Ishikawa (cell line): Measurements from ENCODE around the gene ALPI.

Experiments used
- CEBPB ChIP-seq: IDR thresholded peaks from 2 replicates; pipeline ENCODE4 v1.6.1; 2012
- CREB1 ChIP-seq: IDR thresholded peaks from 2 replicates; pipeline ENCODE4 v1.6.1; 2012; ENCODE audit warnings: low read depth
- EGR1 ChIP-seq: IDR thresholded peaks from 2 replicates; pipeline ENCODE4 v1.6.1; 2012
- EP300 ChIP-seq: IDR thresholded peaks from 2 replicates; pipeline ENCODE4 v1.6.1; 2012; ENCODE audit warnings: borderline replicate concordance
- FOXM1 ChIP-seq: IDR thresholded peaks from 2 replicates; pipeline ENCODE4 v1.6.1; 2012; ENCODE audit warnings: low read depth, borderline replicate concordance
- NFIC ChIP-seq: IDR thresholded peaks from 2 replicates; pipeline ENCODE4 v1.6.1; 2012
- RAD21 ChIP-seq: IDR thresholded peaks from 2 replicates; pipeline ENCODE4 v1.6.1; 2012; ENCODE audit warnings: low read depth
- TAF1 ChIP-seq: IDR thresholded peaks from 2 replicates; pipeline ENCODE4 v1.6.1; 2012; ENCODE audit warnings: low read depth, mild to moderate bottlenecking
- TCF12 ChIP-seq: IDR thresholded peaks from 2 replicates; pipeline ENCODE4 v1.6.1; 2012; ENCODE audit warnings: low read depth
- TEAD4 ChIP-seq: IDR thresholded peaks from 2 replicates; pipeline ENCODE4 v1.6.1; 2012
- YY1 ChIP-seq: IDR thresholded peaks from 2 replicates; pipeline ENCODE4 v1.6.1; 2012; ENCODE audit warnings: low read depth
- ZBTB7A ChIP-seq: IDR thresholded peaks from 2 replicates; pipeline ENCODE4 v1.6.1; 2012; ENCODE audit warnings: low read depth
- TF ChIP-seq, protein P1 (sequence below): IDR thresholded peaks from 2 replicates; pipeline ENCODE4 v1.6.1; 2012; ENCODE audit warnings: low read depth, mild to moderate bottlenecking
- TF ChIP-seq, protein P2 (sequence below): IDR thresholded peaks from 2 replicates; pipeline ENCODE4 v1.6.1; 2012
- TF ChIP-seq, protein P3 (sequence below): IDR thresholded peaks from 2 replicates; pipeline ENCODE4 v1.6.1; 2012

The ALPI gene

DNA sequence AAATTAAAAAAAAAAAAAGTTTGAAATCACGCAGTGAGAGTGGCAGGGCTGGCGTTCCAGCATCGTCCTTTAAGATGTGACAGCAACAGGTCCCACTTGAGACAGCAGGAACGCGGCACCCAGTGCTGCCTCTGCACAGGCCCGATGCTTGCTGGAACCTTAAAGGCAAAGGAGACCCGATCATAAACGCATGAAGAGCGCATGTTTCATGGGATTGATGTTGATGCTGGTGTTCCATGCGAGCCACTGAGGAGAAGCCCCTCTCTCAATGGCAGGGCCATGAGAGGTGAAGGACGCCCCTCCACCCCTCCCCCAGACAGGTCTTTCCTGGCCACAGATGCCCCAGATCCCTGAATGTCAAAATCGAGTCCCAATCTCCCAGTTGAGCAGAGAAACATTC lies 17.9 kb upstream of the ALPI start:
- TF ChIP-seq FOXM1 = no peak
- no peak for TF ChIP-seq CEBPB
- no peak for TF ChIP-seq YY1
- no peak for TF ChIP-seq TEAD4
- TF ChIP-seq, protein P1, sequence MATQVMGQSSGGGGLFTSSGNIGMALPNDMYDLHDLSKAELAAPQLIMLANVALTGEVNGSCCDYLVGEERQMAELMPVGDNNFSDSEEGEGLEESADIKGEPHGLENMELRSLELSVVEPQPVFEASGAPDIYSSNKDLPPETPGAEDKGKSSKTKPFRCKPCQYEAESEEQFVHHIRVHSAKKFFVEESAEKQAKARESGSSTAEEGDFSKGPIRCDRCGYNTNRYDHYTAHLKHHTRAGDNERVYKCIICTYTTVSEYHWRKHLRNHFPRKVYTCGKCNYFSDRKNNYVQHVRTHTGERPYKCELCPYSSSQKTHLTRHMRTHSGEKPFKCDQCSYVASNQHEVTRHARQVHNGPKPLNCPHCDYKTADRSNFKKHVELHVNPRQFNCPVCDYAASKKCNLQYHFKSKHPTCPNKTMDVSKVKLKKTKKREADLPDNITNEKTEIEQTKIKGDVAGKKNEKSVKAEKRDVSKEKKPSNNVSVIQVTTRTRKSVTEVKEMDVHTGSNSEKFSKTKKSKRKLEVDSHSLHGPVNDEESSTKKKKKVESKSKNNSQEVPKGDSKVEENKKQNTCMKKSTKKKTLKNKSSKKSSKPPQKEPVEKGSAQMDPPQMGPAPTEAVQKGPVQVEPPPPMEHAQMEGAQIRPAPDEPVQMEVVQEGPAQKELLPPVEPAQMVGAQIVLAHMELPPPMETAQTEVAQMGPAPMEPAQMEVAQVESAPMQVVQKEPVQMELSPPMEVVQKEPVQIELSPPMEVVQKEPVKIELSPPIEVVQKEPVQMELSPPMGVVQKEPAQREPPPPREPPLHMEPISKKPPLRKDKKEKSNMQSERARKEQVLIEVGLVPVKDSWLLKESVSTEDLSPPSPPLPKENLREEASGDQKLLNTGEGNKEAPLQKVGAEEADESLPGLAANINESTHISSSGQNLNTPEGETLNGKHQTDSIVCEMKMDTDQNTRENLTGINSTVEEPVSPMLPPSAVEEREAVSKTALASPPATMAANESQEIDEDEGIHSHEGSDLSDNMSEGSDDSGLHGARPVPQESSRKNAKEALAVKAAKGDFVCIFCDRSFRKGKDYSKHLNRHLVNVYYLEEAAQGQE = no peak
- TF ChIP-seq TCF12 = no peak
- TF ChIP-seq ZBTB7A = no peak
- TF ChIP-seq, protein P2, sequence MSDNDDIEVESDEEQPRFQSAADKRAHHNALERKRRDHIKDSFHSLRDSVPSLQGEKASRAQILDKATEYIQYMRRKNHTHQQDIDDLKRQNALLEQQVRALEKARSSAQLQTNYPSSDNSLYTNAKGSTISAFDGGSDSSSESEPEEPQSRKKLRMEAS = no peak
- no peak for TF ChIP-seq RAD21
- TF ChIP-seq EGR1 = no peak
- no peak for TF ChIP-seq EP300
- TF ChIP-seq CREB1 = no peak
- no peak for TF ChIP-seq NFIC
- TF ChIP-seq TAF1 = no peak
- TF ChIP-seq, protein P3, sequence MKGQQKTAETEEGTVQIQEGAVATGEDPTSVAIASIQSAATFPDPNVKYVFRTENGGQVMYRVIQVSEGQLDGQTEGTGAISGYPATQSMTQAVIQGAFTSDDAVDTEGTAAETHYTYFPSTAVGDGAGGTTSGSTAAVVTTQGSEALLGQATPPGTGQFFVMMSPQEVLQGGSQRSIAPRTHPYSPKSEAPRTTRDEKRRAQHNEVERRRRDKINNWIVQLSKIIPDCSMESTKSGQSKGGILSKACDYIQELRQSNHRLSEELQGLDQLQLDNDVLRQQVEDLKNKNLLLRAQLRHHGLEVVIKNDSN = no peak

DNA sequence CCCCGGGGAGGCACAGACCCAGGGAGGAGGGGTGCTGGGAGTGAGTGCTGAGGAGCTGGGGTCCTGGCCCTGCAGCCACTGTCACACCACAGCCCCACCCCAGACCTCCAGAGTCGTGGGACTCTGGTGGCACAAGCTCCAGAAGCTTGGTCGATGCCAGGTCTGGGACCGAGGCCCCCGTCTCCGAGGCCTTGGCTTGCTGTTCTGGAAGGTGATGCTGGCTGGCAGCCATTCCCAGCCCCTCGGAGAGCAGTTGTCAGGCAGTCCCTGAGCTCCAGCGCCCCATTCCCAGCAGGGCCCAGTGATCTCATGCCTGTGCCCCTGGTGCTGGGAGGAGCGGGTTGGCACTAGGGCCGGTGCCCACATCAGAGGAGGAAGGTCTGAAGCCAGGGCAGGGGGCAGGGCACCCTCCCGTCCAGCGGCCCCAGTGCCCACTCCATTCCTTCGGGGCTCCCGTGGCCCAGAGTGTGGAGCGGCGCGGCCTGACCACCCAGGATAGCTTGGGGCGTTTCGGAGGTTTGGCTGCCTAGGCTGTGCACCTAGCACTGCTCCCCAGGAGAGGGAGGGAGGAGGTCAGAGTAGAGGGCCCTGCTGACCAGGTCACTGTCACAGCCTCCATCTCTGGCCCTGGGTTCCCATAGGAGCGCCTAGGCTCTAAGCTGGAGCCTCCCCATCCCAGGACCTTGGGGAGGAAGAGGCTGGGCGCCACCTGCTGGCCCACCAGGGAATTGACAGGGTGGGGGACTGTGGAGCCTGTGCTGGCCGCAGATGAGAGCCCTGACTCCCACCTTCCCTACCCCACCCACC lies 16.8 kb upstream of the ALPI start:
- TF ChIP-seq TAF1 (no peak), RAD21 (peak; percentile 46)

DNA sequence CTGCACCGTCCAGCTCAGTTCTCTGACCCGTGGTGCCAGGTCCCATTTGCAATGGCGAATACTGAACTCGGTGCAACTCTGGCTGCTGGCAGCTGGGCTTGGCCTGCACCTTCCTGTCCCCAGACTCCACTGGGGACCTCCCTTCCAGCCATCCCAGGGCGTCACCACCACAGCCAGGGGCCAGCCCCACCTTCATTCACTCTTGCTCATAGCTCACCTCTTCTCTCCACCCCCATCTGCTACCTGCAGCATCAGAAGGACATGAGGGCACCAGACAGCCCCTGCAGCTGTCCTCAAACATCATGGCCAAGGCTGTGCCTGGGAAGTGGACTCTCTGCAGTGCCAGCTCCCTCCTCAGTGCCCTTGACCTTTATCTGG lies 16.2 kb upstream of the ALPI start:
- TF ChIP-seq RAD21 (no peak), FOXM1 (no peak)
- TF ChIP-seq, protein P3 = no peak
- TF ChIP-seq, protein P1 = no peak

DNA sequence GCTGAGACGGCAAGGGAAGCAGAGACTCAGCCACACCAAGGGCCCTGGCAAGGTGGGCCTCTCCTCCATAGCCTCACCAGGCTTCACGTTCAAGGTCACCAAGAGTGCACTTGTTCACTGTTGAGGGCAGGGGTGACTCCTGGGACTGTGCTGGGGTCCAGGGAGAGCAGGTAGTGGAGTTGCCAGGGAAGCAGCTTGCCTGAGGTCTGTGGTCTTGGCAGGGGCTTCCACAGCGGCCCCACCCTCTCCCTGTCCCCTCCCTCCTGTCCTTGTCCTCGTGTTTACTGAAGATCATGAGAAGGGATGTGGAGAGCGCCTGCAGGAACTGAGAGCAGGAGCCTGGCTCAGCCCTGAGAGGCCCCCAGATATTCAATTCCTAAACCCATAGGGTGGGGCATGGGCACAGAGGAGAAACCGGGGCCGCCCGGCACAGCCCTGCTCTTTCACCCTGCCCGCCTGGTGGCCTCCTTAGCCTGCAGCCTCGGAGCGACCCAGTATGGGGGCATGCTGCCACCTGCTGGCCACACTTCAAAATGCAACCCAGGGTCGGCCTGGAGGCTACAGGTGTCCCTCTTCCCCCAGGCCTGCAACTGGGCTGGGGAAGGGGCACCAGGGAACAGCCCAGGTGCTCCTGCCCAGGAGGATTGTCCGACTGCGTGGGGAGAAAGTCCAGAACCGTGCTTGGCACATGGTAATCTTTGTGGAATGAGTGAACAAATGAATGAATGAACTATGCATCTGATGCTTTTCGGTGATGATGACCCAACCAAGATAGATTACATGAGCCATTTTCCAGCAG lies 15.5 kb upstream of the ALPI start:
- TF ChIP-seq RAD21 = peak; percentile 91

DNA sequence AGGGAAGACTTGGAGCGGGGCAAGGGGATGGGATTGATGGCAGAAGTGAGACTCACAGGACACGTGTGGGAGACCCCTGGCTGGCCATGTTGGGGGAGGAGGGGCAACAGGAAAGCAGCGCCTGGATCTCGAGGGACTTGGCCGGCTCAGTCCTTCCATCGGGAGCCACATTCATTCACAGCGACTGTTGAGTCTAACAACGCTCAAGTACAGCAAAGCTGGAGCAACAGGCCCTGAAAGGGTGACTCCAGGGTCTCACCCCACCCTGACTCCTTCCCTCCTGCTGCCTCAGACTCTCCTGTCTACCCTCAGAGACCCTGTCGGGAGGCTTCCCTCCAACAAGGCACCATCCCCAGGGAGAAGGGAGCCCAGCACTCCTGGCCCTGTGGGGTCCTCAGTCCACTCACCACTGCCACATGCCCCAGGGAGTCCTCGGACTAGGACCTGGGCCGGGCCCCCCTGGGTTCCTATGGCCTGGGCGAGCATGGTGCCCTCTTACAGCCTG lies 14.8 kb upstream of the ALPI start:
- TF ChIP-seq, protein P2 = no peak
- TF ChIP-seq FOXM1 (no peak), ZBTB7A (no peak), EP300 (no peak), RAD21 (no peak), NFIC (no peak), CEBPB (no peak), TAF1 (no peak), TEAD4 (no peak)
- TF ChIP-seq, protein P3 = no peak
